GM10847 (cell line): ENCODE results near the gene CHTOP.

Experiments
- POLR2A ChIP-seq: IDR thresholded peaks from 2 replicates; pipeline ENCODE4 v1.6.1; 2011; ENCODE audit not compliant: insufficient read length; ENCODE audit errors: extremely low read depth

CHTOP gene

GRCh38 chr1:153663211-153663610, 29.3 kb downstream of the CHTOP start:
- TF ChIP-seq POLR2A: no peak

- no peak for TF ChIP-seq POLR2A
These were observed 33.6 kb downstream of the CHTOP start for GRCh38 chr1:153667439-153667838.

- no peak for TF ChIP-seq POLR2A
These were observed 35.7 kb downstream of the CHTOP start for GRCh38 chr1:153669606-153670005.

- TF ChIP-seq POLR2A: no peak
These were observed 36.5 kb downstream of the CHTOP start for GRCh38 chr1:153670257-153670858.

GRCh38 chr1:153670859-153671627, 37.2 kb downstream of the CHTOP start, which contains the start of gene ILF2:
Gene ILF2, minus strand, starts transcription at chr1:153670993. Its CDS starts 71 bp downstream, at chr1:153670922.
- peak; percentile 69 for TF ChIP-seq POLR2A

- TF ChIP-seq POLR2A: no peak
These were observed 39.6 kb downstream of the CHTOP start for GRCh38 chr1:153673511-153673910.

- TF ChIP-seq POLR2A: no peak
These were observed 44.1 kb downstream of the CHTOP start for GRCh38 chr1:153677718-153678518.

GRCh38 chr1:153678519-153679336, 44.9 kb downstream of the CHTOP start, which contains the start of gene NPR1:
Gene NPR1, plus strand, starts transcription at chr1:153678688. Its CDS starts 421 bp downstream, at chr1:153679109.
- no peak for TF ChIP-seq POLR2A

- no peak for TF ChIP-seq POLR2A
These were observed 45.7 kb downstream of the CHTOP start for GRCh38 chr1:153679337-153680119.

GRCh38 chr1:153680120-153680403, 46.2 kb downstream of the CHTOP start:
- no peak for TF ChIP-seq POLR2A

GRCh38 chr1:153682730-153683129, 48.9 kb downstream of the CHTOP start:
- TF ChIP-seq POLR2A: no peak

- TF ChIP-seq POLR2A: no peak
These were observed 50.0 kb downstream of the CHTOP start for GRCh38 chr1:153683854-153684253.

GRCh38 chr1:153684892-153685291, 51.0 kb downstream of the CHTOP start:
- no peak for TF ChIP-seq POLR2A
